Ascending aorta (tissue), 2 donors: Measurements from ENCODE around the gene CEP57L1. TPM values are rescaled to one million over a fixed set of nuclear protein-coding genes. Genes with fewer than 3 reads are reported as not detected.

Experiments
- DNase-seq, 2 donors: peaks; one replicate each; pipeline ENCODE4 v3.0.0-alpha.2; 2019; ENCODE audit warnings: low spot score in 2 of 2
- H3K27ac ChIP-seq, 2 donors: fragments of 200-600 bp; sonication (generic); one replicate each; pipeline ENCODE4 v1.5.1; 2016 to 2017; ENCODE audit warnings: mild to moderate bottlenecking in 1 of 2
- H3K27me3 ChIP-seq: fragments of 200-600 bp; sonication (generic); one replicate; pipeline ENCODE4 v1.5.1; 2017
- H3K36me3 ChIP-seq, 2 donors: fragments of 200-600 bp; sonication (generic); one replicate each; pipeline ENCODE4 v1.5.1; 2016
- H3K4me1 ChIP-seq, 2 donors: fragments of 200-600 bp; sonication (generic); one replicate each; pipeline ENCODE4 v1.5.1; 2016 to 2017; ENCODE audit warnings: mild to moderate bottlenecking in 1 of 2
- H3K4me3 ChIP-seq, 2 donors: fragments of 200-600 bp; sonication (generic); one replicate each; pipeline ENCODE4 v1.5.1; 2016 to 2017; ENCODE audit warnings: mild to moderate bottlenecking in 1 of 2
- H3K9me3 ChIP-seq, 2 donors: fragments of 200-600 bp; sonication (generic); one replicate each; pipeline ENCODE4 v1.5.1; 2016
- CTCF ChIP-seq, 3 experiments: fragments of 200-600 bp in 2 of 3; fragments of 450-650 bp in 1 of 3; sonication (generic) in 2 of 3; IDR thresholded peaks; one replicate each; pipeline ENCODE4 v1.5.1; 2016 to 2019; ENCODE audit warnings: antibody characterized with exemption in 3 of 3, mild to moderate bottlenecking in 1 of 3, moderate library complexity in 1 of 3
- intact Hi-C: fragments of 100-400 bp; cut with DNase I; formaldehyde crosslinking; loops from one replicate; pipeline ENCODE4 v1.15.1; 2023
- total RNA-seq: library from RNA; depleted of rRNA; stranded (reverse); fragments of >200 nt; gene quantifications from one replicate; pipeline ENCODE4 v1.1.0, GENCODE V29; 2016

CEP57L1 gene
- total RNA-seq, 1 donor from 2014 or later: 1.1 TPM

- DNase-seq: no peak
- intact Hi-C loops: loop anchor here (1.0 to 10.0 kb wide), 12 partner anchors 15 to 1719 kb away; partner anchors contain the start of genes AK9, CD164, CDK19 and FIG4
- no peaks in the 10 kb centered on the region for H3K27me3 ChIP-seq
- H3K4me3 ChIP-seq: peak overlapping the region; percentile 64 to 69
- H3K27ac ChIP-seq: peak overlapping the region; percentile 95 to 97
- no peaks in the 10 kb centered on the region for H3K9me3 ChIP-seq
- no peaks in the 10 kb centered on the region for H3K36me3 ChIP-seq
- H3K4me1 ChIP-seq: peaks cover 2 to 13% of the 10 kb centered on the region in 2 donors
- TF ChIP-seq CTCF (IDR thresholded peaks at IDR 0.05): no peak
Observed at GRCh38 chr6:109095835-109096084, 453 bp downstream of the CEP57L1 start.

- H3K27me3 ChIP-seq: no peaks in the 10 kb centered on the region
- TF ChIP-seq CTCF (IDR thresholded peaks at IDR 0.05): no peak
- peak overlapping the region in 1 of 2 donors; percentile 95 for H3K27ac ChIP-seq
- intact Hi-C loops: loop anchor here (5.0 to 10.0 kb wide), 5 partner anchors 209 to 1719 kb away; partner anchors contain the start of genes CDK19, SEC63, SNX3 and ZBTB24
- DNase-seq: no peak
- H3K9me3 ChIP-seq: no peaks in the 10 kb centered on the region
- peaks cover 0 to 10% of the 10 kb centered on the region in 2 donors for H3K4me1 ChIP-seq
- H3K4me3 ChIP-seq: peak overlapping the region; percentile 64 to 69
- H3K36me3 ChIP-seq: no peaks in the 10 kb centered on the region
Observed at GRCh38 chr6:109096208-109096607, 901 bp downstream of the CEP57L1 start.

- no peaks in the 10 kb centered on the region for H3K36me3 ChIP-seq
- no peaks in the 10 kb centered on the region for H3K27me3 ChIP-seq
- H3K27ac ChIP-seq: no peak overlapping the region
- H3K4me1 ChIP-seq: peaks cover 0 to 8% of the 10 kb centered on the region in 2 donors
- no peak overlapping the region for H3K4me3 ChIP-seq
- DNase-seq: no peak
- TF ChIP-seq CTCF (IDR thresholded peaks at IDR 0.05): no peak
- intact Hi-C loops: loop anchor here (5.0 to 10.0 kb wide), 5 partner anchors 207 to 1717 kb away; partner anchors contain the start of genes CDK19, SEC63, SNX3 and ZBTB24
- H3K9me3 ChIP-seq: no peaks in the 10 kb centered on the region
Observed at GRCh38 chr6:109097661-109098060, 2.4 kb downstream of the CEP57L1 start.

GRCh38 chr6:109102762-109103161 is 7.5 kb downstream of the CEP57L1 start:
- TF ChIP-seq CTCF (IDR thresholded peaks at IDR 0.05): no peak
- intact Hi-C loops: no loop called here

GRCh38 chr6:109103942-109104341 is 8.6 kb downstream of the CEP57L1 start:
- intact Hi-C loops: no loop called here
- no peak overlapping the region for H3K4me3 ChIP-seq
- no peak overlapping the region for H3K27ac ChIP-seq

More at GRCh38 chr6:109102762-109103161, 7.5 kb downstream of the CEP57L1 start:
- Histone ChIP-seq H3K36me3 (no peaks in the 10 kb centered on the region), H3K4me3 (no peak overlapping the region), H3K9me3 (no peaks in the 10 kb centered on the region), H3K4me1 (no peaks in the 10 kb centered on the region), H3K27ac (no peak overlapping the region), H3K27me3 (no peaks in the 10 kb centered on the region)
- no peak for DNase-seq

More at GRCh38 chr6:109103942-109104341, 8.6 kb downstream of the CEP57L1 start:
- no peaks in the 10 kb centered on the region for H3K36me3 ChIP-seq
- no peak for DNase-seq
- H3K4me1 ChIP-seq: no peaks in the 10 kb centered on the region
- no peaks in the 10 kb centered on the region for H3K27me3 ChIP-seq
- H3K9me3 ChIP-seq: no peaks in the 10 kb centered on the region
- TF ChIP-seq CTCF (IDR thresholded peaks at IDR 0.05): no peak
